HepG2 (cell line): ENCODE results near the gene EFNA2. TPM values are rescaled to one million over a fixed set of nuclear protein-coding genes. Genes with fewer than 3 reads are reported as not detected.

Source experiments
- BRD4 ChIP-seq: sonication (generic); formaldehyde crosslinking; IDR thresholded peaks from 2 replicates; pipeline ENCODE4 v1.4.0; 2020; ENCODE audit warnings: missing genetic modification reagents
- GPN1 ChIP-seq: sonication (generic); formaldehyde crosslinking; IDR thresholded peaks from 2 replicates; pipeline ENCODE4 v1.5.1; 2020; ENCODE audit warnings: missing genetic modification reagents, borderline replicate concordance
- MAF1 ChIP-seq: sonication (generic); formaldehyde crosslinking; IDR thresholded peaks from 2 replicates; pipeline ENCODE4 v1.5.0; 2020; ENCODE audit warnings: missing genetic modification reagents, borderline replicate concordance
- MAZ ChIP-seq, 2 experiments: sonication (generic) in 1 of 2; formaldehyde crosslinking in 1 of 2; IDR thresholded peaks; 2 replicates each; pipeline versions ENCODE4 v1.5.0 to v1.6.1; 2012 to 2020; ENCODE audit warnings: low read depth in 2 of 2, mild to moderate bottlenecking in 2 of 2, borderline replicate concordance in 1 of 2, improper control_type of control experiment in 1 of 2, low read length in 1 of 2, missing genetic modification reagents in 1 of 2, moderate library complexity in 1 of 2
- MTA1 ChIP-seq: sonication (generic); formaldehyde crosslinking; IDR thresholded peaks from 2 replicates; pipeline ENCODE4 v1.4.0; 2020; ENCODE audit warnings: missing genetic modification reagents, mild to moderate bottlenecking, borderline replicate concordance
- RAD21 ChIP-seq: fragments of 450-650 bp; formaldehyde crosslinking; IDR thresholded peaks from 2 replicates; pipeline ENCODE4 v1.5.0; 2020; ENCODE audit warnings: mild to moderate bottlenecking
- RAD51 ChIP-seq: fragments of 450-650 bp; IDR thresholded peaks from 2 replicates; pipeline ENCODE4 v1.6.1; 2016; ENCODE audit warnings: borderline replicate concordance
- XRCC5 ChIP-seq: fragments of 200-400 bp; formaldehyde crosslinking; optimal IDR thresholded peaks from 2 replicates; pipeline ENCODE3; 2017; ENCODE audit warnings: mild to moderate bottlenecking, low read length
- ZBTB38 ChIP-seq: sonication (generic); formaldehyde crosslinking; IDR thresholded peaks from 2 replicates; pipeline ENCODE4 v1.5.1; 2020; ENCODE audit warnings: mild to moderate bottlenecking, missing genetic modification reagents
- ZNF142 ChIP-seq: sonication (generic); formaldehyde crosslinking; IDR thresholded peaks from 2 replicates; pipeline ENCODE4 v1.4.0; 2020; ENCODE audit warnings: missing genetic modification reagents
- ZNF570 ChIP-seq: sonication (generic); formaldehyde crosslinking; IDR thresholded peaks from 2 replicates; pipeline ENCODE4 v1.4.0; 2020; ENCODE audit warnings: mild to moderate bottlenecking, missing genetic modification reagents, borderline replicate concordance
- ZNF644 ChIP-seq: IDR thresholded peaks from 2 replicates; pipeline ENCODE4 v1.6.1; 2016; ENCODE audit warnings: low read depth
- ZNF747 ChIP-seq: sonication (generic); formaldehyde crosslinking; IDR thresholded peaks from 2 replicates; pipeline ENCODE4 v1.8.1; 2023; ENCODE audit warnings: missing genetic modification reagents, mild to moderate bottlenecking, borderline replicate concordance
- polyA plus RNA-seq, 8 experiments: library from polyadenylated mRNA; depleted of rRNA in 3 of 8; stranded (reverse) in 7 of 8; unstranded in 1 of 8; fragments of >200 nt; fragmentation: Illumina TruSeq in 4 of 8; extraction: Trizol in 4 of 8; gene quantifications; 2 replicates each; pipeline versions ENCODE4 v1.2.1 to v1.2.3, GENCODE V29; 2011 to 2016; ENCODE audit warnings: low read depth in 4 of 8, missing spikeins in 1 of 8, mixed read lengths in 1 of 8; ENCODE audit not compliant: insufficient read depth in 1 of 8
- total RNA-seq, 5 experiments: library from RNA; depleted of rRNA; stranded (reverse); fragments of >200 nt; fragmentation: Illumina TruSeq; extraction: Trizol; gene quantifications; 2 replicates each; pipeline ENCODE4 v1.2.3, GENCODE V29; 2016; ENCODE audit warnings: low read depth in 1 of 5
- TF ChIP-seq, protein P1 (sequence below), 2 experiments: IDR thresholded peaks; 2 replicates each; pipeline ENCODE4 v1.6.1; 2011 to 2012; ENCODE audit warnings: low read length in 2 of 2, borderline replicate concordance in 1 of 2, low read depth in 1 of 2, mild to moderate bottlenecking in 1 of 2, moderate library complexity in 1 of 2
- TF ChIP-seq, protein P2 (sequence below): sonication (generic); formaldehyde crosslinking; IDR thresholded peaks from 2 replicates; pipeline ENCODE4 v1.4.0; 2020; ENCODE audit warnings: missing genetic modification reagents
- TF ChIP-seq, protein P3 (sequence below): sonication (generic); formaldehyde crosslinking; IDR thresholded peaks from 2 replicates; pipeline ENCODE4 v1.9.0; 2021; ENCODE audit warnings: missing genetic modification reagents, borderline replicate concordance

Gene EFNA2
- total and polyA plus RNA-seq, 2 of the 13 experiments (the other 11 are each of a cell fraction or from before 2014, with no cell fraction given): 6.0 to 9.9 TPM

DNA sequence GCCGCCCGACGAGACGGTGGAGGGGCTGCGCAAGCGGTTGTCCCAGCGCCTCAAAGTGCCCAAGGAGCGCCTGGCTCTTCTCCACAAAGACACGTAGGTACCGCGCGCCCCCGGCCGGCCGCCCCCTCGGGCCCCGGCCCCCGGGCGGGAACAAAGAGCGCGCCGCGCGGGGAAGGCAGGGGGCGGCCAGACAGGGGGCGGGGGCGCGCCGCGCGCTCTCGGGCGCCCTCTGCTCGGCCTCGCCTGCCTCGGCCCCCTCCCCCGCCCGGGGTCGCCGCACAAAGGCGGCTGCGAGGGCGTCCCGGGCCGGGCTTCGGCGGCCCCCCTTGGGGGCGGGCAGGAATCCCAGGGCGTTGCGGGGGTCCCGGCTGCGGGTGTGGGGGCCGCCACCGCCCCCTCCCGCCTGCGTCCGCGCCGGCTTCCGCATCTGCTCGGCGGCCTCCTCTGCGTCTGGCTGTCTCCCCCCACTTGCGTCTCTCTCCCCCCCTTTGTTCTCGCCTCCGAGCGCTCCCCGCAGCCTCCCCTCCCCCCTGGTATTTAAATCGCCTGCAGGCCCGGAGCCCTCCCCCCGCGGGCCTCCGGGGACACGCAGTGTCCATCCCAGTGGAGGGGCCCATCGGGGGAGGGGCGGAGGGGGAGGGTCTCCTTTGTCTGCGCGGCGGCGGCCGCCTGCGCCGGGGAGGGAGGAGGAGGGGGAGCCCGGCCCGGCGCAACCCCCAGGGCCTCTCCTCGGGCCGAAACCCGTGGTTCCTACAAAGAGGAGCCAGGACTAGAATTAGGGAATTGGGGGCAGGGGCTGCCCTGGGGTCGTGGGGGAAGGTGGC is 35.0 kb upstream of the EFNA2 start (continued):
- no peak for TF ChIP-seq ZNF142 (CRISPR knock-in tag)
- TF ChIP-seq RAD21 (CRISPR knock-in tag): 0 out of 2 replicates have a peak, but pooled peaks have one; percentile 6
- TF ChIP-seq MTA1 (CRISPR knock-in tag): no peak
- TF ChIP-seq, protein P1, sequence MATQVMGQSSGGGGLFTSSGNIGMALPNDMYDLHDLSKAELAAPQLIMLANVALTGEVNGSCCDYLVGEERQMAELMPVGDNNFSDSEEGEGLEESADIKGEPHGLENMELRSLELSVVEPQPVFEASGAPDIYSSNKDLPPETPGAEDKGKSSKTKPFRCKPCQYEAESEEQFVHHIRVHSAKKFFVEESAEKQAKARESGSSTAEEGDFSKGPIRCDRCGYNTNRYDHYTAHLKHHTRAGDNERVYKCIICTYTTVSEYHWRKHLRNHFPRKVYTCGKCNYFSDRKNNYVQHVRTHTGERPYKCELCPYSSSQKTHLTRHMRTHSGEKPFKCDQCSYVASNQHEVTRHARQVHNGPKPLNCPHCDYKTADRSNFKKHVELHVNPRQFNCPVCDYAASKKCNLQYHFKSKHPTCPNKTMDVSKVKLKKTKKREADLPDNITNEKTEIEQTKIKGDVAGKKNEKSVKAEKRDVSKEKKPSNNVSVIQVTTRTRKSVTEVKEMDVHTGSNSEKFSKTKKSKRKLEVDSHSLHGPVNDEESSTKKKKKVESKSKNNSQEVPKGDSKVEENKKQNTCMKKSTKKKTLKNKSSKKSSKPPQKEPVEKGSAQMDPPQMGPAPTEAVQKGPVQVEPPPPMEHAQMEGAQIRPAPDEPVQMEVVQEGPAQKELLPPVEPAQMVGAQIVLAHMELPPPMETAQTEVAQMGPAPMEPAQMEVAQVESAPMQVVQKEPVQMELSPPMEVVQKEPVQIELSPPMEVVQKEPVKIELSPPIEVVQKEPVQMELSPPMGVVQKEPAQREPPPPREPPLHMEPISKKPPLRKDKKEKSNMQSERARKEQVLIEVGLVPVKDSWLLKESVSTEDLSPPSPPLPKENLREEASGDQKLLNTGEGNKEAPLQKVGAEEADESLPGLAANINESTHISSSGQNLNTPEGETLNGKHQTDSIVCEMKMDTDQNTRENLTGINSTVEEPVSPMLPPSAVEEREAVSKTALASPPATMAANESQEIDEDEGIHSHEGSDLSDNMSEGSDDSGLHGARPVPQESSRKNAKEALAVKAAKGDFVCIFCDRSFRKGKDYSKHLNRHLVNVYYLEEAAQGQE (IDR thresholded peaks at IDR 0.05; ENCODE audit: borderline replicate concordance in 1 of 2, low read depth in 1 of 2, low read length in 2 of 2): no peak
- TF ChIP-seq RAD51: no peak
- no peak for TF ChIP-seq ZNF644 (CRISPR knock-in tag)
- TF ChIP-seq BRD4 (CRISPR knock-in tag): no peak
- TF ChIP-seq ZBTB38 (CRISPR knock-in tag): no peak
- no peak for TF ChIP-seq MAF1 (CRISPR knock-in tag)
- no peak for TF ChIP-seq GPN1 (CRISPR knock-in tag)
- TF ChIP-seq XRCC5: no peak
- TF ChIP-seq, protein P2, sequence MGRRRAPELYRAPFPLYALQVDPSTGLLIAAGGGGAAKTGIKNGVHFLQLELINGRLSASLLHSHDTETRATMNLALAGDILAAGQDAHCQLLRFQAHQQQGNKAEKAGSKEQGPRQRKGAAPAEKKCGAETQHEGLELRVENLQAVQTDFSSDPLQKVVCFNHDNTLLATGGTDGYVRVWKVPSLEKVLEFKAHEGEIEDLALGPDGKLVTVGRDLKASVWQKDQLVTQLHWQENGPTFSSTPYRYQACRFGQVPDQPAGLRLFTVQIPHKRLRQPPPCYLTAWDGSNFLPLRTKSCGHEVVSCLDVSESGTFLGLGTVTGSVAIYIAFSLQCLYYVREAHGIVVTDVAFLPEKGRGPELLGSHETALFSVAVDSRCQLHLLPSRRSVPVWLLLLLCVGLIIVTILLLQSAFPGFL (CRISPR knock-in tag): no peak
- no peak for TF ChIP-seq ZNF747 (CRISPR knock-in tag)
- TF ChIP-seq, protein P3, sequence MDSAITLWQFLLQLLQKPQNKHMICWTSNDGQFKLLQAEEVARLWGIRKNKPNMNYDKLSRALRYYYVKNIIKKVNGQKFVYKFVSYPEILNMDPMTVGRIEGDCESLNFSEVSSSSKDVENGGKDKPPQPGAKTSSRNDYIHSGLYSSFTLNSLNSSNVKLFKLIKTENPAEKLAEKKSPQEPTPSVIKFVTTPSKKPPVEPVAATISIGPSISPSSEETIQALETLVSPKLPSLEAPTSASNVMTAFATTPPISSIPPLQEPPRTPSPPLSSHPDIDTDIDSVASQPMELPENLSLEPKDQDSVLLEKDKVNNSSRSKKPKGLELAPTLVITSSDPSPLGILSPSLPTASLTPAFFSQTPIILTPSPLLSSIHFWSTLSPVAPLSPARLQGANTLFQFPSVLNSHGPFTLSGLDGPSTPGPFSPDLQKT (CRISPR knock-in tag): no peak
- peak; percentile 47; the same call in 1 of the 2 replicates for TF ChIP-seq MAZ (IDR thresholded peaks at IDR 0.05; ENCODE audit: borderline replicate concordance, low read depth, low read length)
- no peak; the same call in 1 of the 2 replicates for TF ChIP-seq MAZ (CRISPR knock-in tag; IDR thresholded peaks at IDR 0.05; ENCODE audit: low read depth)
- no peak for TF ChIP-seq ZNF570
